Fibroblast of mammary gland (primary cell): ENCODE results near the gene EMX1.
A peak's percentile ranks its signal among the peaks of the same experiment; 100 is the strongest.

Experiments used
- DNase-seq: peaks from one replicate; pipeline ENCODE4 v3.0.0-alpha.2; 2010; ENCODE audit warnings: low read depth
- H3K4me3 ChIP-seq: 2 replicates; pipeline ENCODE4 v1.5.1; 2011; ENCODE audit warnings: low read depth, mild to moderate bottlenecking, low read length, moderate library complexity; ENCODE audit not compliant: control insufficient read depth
- CTCF ChIP-seq: conservative IDR thresholded peaks from 2 replicates; pipeline ENCODE4 v1.5.1; 2011; ENCODE audit warnings: low read depth, low read length, inconsistent platforms; ENCODE audit not compliant: control insufficient read depth, insufficient read depth

The EMX1 gene

DNA sequence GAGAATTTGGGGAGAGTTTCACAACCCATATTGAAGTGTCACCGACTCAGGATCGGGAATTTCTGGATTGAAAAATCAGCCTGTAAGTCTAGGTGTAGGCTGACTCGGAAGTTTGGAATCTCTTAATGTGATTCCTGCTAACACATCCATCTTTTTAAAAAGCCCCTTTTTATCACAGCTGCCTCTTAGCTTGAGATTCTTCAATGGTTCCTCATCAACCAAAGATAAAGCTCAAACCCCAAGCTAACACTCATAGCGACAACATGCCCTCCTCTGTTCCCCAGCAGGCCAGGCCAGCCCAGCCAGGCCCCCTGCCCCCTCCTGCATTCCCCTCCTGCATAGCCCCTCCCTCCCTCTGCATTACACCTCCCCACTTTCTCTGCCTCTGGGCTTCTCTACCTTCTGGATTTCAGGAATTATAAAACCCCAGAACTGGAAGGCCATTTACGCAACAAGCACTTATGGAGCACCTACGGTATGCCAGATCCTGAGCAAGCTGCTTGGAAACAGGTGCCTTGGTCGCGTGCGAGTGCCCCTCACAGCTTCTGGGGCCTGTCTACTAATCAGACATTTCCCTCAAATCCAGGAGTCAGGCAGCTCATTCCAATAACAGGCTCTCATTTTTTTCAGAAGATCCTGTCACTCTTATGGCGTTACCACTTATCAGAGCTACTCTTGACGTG is 63.4 kb downstream of the EMX1 start:
- no peak for DNase-seq
- TF ChIP-seq CTCF = no peak
- H3K4me3 ChIP-seq = no peak overlapping the region

DNA sequence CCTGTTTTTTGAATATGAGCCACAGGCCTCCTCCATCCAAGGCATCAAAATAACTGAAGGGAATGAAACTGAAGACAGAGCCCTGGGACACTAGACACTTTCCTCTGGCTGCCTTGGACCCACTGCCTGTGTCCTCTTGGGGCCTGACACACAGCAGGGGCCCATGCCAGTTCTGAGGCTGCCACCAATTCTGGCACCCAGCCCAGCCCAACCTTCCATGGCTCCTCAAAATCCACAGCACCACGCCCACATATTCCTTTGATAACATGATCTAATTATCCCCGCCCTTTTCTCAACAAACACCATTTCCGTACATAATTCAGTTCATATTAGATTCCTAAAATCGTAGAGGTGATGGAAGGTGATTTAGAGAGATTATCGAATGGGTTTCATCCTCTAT is 64.2 kb downstream of the EMX1 start:
- no peak for DNase-seq
- no peak for TF ChIP-seq CTCF
- no peak overlapping the region for H3K4me3 ChIP-seq

DNA sequence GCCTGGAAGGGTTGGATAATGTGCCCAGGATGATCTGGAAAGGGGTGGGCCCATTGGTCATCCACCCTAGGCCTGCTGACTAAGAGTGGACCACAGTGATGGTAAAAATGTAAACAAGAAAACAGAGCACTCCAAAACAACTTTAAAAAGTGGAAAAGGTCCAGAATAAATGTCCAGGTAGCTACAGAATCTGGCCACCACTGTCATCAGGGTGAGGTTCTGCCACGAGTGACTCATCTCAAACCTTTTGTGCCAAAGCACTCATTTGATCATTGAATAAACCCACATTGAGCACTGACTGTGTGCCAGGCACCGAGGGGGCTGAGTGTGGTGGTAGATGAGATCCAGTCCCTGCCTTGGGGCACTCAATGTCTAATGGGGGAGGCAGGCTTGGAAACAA is 64.9 kb downstream of the EMX1 start:
- H3K4me3 ChIP-seq = no peak overlapping the region
- DNase-seq = no peak
- no peak for TF ChIP-seq CTCF

- DNase-seq = no peak
- no peak for TF ChIP-seq CTCF
- no peak overlapping the region for H3K4me3 ChIP-seq
Measured at GRCh38 chr2:72982781-72983499, 65.6 kb downstream of the EMX1 start.

DNA sequence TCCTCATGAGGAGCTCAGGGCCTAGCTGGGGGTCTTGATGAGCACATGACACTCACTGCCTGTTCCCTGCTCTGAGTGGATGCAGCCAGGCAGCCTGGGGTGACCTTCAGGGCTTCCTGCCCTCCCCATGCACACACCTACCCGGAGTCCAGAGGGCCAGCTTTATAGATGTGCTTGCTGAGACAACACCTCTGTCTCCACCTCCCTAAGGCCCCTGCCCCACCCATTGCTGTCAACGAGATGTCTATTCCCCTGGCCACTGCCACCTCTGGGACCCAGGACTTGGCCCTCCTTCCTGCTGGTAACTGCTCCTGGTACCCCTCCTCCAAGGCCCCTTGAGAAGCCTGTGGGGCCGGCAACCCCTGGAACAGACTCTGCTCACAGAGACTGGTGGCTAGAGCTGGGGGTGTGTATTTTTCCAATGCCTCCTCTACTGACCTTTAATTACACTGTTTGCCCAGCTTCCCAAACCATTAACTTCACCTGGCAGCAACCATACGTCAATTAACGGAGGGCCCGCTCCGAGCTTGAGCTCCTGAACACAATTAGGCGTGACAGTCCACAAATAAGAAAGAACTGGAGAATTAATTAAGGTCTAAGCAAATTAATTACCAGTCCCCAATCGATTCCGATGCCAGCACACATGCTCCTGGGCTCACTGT is 66.3 kb downstream of the EMX1 start:
- no peak overlapping the region for H3K4me3 ChIP-seq
- TF ChIP-seq CTCF = no peak
- DNase-seq = no peak

- DNase-seq = peak; percentile 29
- H3K4me3 ChIP-seq = no peak overlapping the region
- TF ChIP-seq CTCF = no peak
Measured at GRCh38 chr2:72984172-72984671, 66.9 kb downstream of the EMX1 start.
